NCI-H82 treated with DMSO at 0.1 percent for 48 hours (cell line): Measurements from ENCODE around the gene BEST3.
"Not testable (repeated sequence)": the region's sequence is repeated elsewhere in the genome, so short reads cannot be mapped to it uniquely, and the experiment has no call there.

Experiments used
- DNase-seq: peaks from one replicate; lab custom pipeline; 2025; ENCODE audit not compliant: unreplicated experiment; lab: John Stamatoyannopoulos, UW

Gene BEST3

DNA sequence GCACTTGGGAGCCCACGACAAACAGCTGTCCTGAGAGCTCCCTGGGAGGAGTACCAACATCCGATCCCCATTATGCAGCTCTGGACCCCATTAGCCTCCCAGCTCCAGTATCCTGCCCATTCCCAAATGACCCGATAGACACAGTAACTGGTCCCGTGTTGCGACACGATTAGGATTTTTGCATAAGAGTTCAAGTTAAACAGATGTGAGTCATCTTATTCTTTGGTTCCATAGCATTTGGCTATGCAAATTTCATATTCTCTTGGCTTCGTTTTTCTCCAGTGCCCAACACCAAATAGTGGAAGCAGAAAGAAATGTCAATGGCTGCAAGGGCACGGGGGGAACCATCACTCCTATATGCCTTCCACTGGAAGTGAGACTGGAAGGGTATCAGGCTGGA, 45.4 kb downstream of the BEST3 start:
- DNase-seq: no peak

DNA sequence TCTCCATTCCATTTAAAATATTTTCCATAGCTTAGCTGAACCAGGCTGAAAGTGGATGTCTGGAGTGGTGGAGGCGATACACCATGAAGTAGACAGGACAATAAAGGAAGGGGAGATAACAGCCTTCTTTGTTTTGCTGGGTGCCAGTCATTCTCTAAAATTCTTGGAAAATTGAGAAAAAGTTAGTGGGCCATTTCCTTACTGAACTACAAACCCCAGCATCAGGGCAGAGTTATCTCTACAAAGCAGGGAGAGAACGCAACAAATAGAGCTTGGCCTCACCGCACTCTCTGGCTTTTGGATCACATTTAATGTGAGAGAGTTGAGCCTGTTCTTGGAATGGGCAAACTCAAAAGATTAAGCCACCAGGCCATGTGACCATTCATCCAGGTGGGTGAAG, 47.2 kb downstream of the BEST3 start:
- no peak for DNase-seq

DNA sequence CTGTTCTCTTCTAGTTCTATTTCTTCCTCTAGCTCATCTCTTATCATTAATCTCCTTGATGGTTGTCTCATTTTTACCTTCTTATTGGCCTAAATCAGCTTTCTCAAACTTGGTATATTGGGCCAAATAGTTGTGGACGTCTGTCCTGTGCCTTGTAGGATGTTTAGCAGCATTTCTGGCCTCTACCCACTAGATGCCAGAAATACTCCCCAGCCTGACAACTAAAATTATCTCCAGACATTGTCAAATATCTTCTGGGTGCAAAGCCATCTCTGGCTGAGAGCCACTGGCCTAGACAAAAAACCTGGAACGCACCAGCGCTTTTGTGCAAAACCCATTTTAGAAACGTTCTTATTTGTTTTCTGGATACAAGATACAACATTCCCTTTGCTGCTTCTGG, 49.6 kb downstream of the BEST3 start:
- no peak for DNase-seq

DNA sequence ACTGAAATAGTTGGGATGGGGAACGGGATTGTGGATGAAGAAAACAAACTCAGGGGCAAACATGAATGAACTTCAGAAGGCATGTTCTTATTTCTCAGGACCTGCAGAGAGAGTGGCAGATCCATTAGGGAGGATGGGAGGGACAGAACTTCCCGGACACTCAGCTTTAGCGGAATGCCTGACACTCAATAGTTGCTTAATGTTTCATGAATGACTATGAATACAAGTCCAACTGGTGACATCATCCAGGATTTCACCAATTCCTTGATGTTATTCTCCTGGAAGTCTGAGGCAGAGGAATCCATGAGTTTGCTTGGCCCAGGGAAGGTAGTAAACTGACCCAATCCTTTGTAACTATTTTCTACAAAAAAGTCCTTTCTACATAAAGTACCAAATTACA, 50.6 kb downstream of the BEST3 start:
- no peak for DNase-seq

DNA sequence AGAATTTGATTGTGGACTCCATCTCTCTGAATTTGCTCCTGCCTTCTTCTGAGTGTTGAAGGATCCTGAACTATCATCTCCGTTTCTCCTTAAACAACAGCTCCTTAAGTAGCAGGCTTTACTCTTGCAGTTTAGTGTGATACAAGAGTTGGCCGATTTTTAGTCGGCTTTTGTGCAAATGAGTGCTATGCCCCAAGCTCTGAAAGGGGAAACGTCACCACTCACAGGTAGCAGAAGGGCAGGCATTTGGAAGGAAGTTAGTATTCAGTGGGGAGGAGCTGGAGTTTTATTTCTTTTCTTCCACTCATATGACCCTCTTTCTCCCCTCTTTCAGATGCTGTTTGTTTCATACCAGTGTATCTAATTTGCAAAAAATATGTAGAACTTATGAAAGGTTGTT, 51.9 kb downstream of the BEST3 start:
- no peak for DNase-seq

DNA sequence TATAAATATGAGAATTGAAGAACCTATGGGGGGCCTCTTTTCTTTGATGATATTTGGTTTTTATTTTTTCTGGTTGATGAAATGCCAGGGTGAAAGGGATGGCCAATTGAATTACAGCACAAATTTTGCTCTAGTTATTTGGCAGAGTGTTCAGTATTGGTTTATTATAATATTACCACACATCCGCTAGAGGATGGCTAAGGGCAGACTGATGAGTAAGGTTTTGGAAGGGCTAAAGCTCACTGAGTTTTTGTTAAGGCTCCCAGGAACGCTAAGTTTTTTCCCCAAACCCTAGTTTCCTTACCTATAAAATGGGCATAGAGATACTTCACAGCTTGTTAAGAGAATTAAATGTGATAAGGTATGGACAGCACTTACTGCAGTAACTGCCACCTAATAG, 54.1 kb downstream of the BEST3 start:
- DNase-seq: no peak

DNA sequence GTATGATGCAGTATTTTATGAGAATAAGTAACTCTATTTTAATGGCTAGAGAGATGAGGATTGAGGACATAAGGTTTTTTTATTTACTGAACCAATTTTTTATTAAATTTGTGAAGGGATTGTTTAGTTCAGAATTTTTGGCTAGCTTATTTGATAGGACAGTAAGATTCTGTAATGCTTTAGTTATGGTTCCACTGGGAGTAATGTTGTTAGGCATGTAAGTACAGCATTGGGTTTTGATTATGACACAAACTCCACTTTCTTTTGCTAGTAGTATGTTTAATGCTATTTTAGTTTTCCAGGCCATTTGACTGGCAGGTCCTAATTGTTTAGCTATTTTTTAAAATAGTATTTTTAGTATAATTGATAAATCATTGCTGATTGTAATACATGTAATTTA, 54.6 kb downstream of the BEST3 start:
- DNase-seq: no peak

DNA sequence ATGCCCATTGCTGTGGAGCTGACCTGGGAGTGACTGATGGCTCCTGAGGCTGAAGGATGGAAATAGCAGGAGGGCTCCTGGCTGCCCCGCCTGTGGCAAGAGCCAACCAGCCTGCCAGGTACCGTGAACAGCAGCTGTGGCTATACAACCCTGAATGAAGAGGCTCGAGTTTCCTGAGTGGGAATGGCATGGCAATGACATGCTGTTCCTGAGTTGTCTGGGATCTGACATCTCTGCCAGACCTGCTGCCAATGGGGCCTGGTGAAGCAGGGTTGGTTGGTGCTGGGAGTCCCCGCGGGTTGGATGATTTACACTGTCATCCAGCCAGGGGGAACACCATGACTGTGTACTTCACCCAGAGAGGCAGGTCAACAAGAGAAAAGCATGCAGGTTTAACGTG, 56.6 kb downstream of the BEST3 start:
- DNase-seq: no peak

DNA sequence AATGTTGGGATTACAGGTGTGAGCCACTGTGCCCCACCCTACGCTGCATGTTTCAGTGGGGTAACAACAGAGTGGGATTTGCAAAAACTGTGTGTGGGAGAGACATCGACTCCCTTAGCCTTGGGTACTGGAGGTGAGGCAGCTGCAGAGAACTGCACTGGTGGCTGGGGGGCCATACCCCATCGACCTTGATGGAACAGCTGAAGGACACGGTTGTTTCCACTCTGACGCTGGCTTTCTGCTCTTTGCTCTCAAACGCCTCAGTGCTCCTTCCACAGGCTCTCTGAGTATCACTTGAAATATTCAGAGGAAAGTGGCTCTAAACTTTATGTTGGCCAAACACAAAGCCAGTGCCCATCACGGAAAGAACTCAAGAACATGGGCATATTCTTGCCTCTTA, 57.6 kb downstream of the BEST3 start:
- no peak for DNase-seq

DNA sequence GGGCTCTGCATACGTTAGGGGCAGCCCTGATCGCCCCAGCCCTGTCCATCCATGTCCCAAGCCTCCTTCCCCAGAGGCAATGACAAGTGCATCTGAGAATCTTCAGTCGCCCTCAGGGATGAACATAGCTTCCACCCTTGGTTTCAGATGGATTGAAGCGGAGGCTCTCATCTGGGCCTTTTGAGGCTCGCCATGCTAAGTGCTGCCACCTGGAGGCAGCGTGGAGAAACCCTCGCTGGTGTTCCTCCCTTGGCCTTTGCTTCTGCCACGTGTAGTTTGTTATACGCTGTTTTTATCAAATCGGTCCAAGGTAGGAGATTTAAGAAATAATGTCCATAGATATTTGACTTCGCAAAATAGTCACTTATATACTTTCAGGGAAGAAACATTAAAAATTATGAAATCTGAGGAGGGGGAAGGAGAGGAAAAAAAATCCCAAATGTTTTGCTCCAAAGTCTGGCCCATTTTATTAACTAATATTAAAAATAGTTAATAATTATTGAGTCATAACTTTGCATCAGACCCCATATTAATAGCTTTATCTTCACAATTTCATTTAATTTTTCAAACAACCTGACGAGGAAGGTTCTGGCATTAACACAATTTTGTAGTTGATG, 59.6 kb downstream of the BEST3 start:
- DNase-seq: peak; percentile 14

DNA sequence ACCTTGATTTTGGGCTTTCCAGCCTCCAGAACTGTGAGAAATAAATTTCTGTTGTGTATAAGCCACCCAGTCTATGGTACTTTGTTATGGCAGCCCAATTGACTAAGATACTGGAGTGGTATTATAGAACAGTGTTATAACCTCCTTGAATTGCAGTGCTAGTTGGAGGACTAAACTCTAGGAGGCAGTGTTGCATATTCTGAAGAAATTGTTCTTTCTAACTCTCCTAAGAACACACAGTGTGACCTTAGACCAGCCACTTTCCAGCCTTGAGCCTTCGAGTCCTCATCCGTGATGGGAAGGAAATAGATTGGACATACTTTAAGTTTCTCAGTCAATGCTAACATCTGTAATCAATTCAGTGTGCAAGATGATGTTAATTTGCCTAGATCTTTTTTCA, 66.0 kb downstream of the BEST3 start:
- no peak for DNase-seq

DNA sequence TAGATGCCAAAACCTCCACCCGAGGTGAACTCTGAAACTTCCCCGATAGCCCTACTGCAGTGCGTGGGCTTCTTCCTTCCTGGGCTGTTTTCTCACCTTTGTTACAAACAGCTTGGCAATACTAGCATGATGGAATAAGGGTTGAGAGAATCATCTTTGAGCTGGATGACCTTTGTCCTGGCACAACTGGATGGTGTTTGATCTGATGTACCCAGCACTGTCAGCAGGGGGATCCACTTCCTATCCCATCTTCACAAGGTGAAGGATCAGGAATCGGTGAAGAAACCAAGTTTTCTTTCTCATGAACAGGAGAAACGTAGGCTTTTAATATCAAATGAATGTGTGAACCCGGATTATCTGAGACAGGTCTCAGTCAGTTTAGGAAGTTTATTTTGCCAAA, 68.9 kb downstream of the BEST3 start:
- no peak for DNase-seq

DNA sequence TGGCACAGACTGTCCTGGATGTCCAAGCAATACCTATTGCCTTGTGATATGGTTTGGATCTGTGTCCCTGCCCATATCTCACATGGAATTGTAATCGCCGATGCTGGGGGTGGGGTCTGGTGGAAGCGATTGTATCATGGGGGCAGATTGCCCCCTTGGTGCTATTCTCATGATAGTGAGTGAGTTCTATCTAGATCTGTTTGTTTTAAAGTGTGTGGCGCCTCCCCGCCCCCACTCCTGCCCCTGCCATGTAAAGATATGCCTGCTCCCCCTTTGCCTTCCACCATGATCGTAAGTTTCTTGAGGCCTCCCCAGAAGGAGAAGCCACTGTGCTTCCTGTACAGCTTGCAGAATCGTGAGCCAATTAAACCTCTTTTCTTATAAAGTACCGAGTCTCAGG, 71.6 kb downstream of the BEST3 start:
- DNase-seq: no peak

DNA sequence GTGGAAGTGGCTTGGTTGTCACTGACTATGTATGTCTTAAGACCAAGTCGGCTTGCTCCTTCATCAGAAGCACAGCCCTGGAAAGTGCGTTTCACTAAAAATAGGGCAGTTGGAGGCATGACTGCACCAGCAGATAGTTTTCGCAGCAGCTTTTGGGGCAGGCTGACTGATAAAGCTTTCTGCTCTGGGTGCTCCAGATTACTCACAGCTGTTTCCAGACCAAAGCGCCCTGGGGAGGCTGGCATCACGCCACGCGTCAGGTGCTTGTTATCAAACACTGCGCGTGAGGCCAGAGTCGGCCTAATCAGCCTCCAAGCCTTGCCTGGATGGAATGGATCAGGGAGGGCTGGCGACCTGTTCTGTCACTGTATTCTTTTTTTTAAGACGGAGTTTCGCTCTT, 75.1 kb downstream of the BEST3 start:
- no peak for DNase-seq

DNA sequence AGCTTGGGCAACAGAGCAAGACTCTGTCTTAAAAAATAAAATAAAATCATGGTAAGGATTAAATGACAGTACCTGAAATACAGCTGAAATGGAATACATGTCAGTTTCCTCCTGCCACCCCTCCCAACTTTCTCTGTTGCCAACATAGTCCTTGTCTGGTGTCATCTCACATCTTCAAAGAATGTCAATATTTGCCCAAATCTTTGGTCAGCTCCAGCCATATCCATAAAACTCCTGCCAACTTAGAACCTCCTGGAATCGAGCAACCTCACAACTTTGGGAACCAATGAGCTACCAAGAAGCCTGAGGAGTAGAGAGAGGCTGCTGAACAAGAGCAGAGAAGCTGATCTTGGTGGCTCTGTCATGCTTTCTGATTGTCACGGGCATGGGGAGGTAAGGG, 77.6 kb downstream of the BEST3 start:
- no peak for DNase-seq

DNA sequence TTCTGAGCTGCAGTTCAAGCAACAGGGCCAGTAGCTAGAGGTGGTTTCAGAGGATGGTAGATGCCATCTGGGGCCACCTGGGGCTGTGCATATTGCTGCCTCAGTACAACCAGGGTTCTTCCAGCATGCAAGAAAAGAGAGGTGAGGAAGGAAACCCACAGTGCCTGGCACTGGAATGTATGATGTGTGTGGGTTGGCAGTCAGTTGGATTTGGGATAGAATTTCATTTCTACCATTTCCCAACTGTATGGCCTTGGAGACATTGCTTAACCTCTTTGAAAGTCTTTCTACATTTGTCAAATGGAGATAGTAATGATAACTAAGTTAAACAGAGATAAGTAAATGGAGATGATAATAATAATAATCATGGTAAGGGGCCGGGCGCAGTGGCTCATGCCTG, 78.2 kb downstream of the BEST3 start:
- DNase-seq: no peak

DNA sequence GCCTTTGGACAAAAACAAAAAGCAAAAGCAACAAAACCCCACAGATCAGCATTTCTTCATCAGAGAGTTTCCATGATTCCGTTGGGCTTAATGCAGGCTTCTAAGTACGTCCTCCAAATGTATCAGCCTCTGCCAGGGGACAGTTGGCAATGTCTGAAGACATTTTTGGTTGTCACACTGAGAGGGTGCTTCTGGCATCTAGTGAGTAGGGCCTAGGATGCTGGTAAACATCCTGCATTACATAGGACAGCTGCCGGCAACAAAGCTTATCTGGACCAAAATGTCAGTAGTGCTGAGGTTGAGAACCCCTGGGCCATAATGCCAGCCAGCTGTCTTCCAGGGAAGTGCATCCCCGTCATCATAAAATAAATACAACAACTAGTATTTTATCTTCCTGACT, 79.0 kb downstream of the BEST3 start:
- DNase-seq: no peak

DNA sequence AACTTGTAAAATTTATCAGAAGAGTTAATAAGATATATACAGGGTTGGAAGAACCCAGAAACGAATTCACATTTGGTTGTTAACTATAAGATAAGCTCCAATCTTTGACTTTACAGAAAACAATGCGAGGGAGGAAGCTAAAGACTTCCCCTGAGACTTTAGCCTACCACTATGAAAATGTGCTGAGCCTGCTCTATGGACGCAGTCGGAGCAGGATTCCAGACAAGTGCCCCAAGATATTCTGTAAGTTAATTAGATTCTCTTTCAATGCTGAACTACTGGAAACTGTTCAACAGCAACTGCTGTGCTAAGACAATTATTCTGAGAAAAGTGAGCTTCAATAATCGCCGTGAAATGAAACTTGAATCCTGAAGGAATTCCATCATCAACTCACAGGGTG, 80.1 kb downstream of the BEST3 start:
- no peak for DNase-seq

DNA sequence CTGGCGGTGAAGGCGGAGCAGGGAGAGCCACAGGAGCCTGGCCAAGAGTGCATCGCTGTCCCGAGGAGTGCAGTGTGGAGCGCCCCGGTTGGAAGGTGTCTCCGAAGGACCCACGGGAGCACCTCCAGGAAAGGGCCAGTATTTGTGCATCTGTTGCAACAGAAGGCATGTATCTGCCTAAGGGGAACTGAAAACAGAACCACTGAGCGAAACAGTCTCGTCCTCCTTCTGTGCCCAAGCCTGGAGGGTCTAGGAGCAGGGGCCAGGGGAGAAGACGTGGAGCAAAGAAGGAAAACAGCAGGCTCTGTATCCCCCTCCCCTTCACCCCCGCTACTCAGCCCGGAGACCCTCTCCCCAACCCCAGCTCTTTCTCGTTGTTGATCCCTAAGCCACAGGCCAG, 83.1 kb downstream of the BEST3 start:
- DNase-seq: no peak

DNA sequence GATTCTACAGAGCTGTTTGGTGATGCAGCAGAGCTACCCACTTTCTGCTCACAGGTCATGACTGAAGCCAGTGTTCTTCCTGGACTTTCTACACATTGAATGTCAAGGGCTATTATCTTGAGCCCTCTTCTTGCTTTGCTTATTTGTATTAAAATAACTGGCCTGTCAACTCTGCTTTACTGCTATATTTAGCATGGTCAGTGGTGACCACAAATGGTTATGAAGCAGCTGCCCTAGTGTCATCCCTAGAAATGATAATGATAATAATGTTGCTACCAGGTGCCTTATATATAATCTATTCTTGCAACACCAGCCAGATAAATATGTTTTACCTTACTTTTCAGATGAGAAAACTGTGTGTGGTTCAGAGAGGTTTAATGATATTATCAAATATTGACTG, 85.8 kb downstream of the BEST3 start:
- DNase-seq: no peak

DNA sequence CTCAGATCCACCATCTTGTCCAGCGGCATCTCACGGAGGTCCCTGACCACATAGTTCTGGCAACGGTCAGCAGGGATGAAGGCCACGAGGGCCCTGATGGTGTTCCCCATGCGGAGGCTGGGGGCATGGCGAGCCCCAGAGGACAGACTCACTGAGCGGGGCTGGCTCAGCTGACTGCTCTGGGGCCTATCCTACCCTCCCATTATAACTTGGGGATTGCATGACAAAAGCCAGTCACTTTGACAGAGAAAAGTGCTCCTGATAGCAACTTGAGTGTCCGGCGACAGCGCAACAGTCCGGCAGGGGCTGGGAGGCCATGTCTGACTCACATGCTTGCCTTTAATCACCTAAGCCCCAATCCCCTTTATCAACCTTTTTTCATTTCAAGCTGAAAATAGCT, 88.4 kb downstream of the BEST3 start, which contains the start of gene LRRC10:
Gene LRRC10 (minus strand): TSS at position 179 of the 400 bp plus-strand sequence. CDS start 69 bp downstream, at position 110.
- DNase-seq: no peak

DNA sequence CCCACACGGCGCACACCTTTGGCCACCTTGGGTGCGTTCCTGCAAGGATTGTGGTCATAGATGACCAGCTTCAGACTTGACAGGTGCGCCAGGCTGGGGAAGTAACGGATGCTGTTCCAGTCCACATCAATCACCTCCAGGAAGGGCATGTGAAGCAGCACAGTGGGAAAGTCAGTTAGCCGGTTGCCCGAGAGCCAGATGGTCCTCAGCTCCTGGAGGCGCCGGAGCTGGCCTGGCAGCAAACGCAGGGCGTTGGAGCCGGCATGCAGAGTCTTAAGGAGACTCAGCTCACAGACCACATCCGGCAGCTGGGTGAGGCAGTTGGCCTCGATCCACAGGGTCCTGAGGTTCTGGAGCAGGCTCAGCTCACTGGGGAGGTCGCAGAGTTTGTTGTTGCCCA, 89.0 kb downstream of the BEST3 start:
- no peak for DNase-seq

DNA sequence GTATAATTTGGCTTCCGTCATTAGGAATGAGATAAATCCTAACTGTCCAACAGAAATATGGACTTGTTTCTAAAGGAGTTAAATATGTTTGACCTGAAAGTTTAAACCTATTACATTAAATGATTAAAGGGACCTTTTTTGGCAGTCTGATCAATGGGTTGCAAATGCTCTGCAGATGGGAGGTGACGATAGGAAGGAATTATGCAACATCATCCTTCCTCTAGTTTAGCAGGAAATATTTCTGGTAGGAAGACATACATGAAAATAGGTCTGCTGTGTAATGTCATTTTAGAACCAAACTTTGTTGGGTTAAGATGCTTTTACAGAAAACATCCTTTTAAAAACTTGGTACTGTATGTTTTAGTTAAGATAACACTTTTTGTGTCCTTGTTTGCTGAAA, 91.0 kb downstream of the BEST3 start:
- DNase-seq: no peak

DNA sequence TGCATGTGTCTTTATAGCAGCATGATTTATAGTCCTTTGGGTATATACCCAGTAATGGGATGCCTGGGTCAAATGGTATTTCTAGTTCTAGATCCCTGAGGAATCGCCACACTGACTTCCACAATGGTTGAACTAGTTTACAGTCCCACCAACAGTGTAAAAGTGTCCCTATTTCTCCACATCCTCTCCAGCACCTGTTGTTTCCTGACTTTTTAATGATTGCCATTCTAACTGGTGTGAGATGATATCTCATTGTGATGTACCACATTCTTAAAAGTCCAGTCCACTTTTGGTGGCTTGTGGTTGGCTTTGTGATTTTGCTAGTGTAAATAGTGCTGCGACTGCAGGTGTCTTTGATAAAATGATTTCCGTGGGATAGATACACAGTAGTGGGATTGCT, 94.8 kb downstream of the BEST3 start:
- not testable (repeated sequence) for DNase-seq
